GM18873 (cell line): ENCODE measurements around the gene ST8SIA1.

ENCODE experiments used
- ATAC-seq: cut with Tn5 transposase; IDR thresholded peaks from one replicate; pipeline ENCODE4 v1.9.1; 2021; ENCODE audit warnings: mild to moderate bottlenecking, moderate library complexity, moderate number of reproducible peaks; ENCODE audit not compliant: unreplicated experiment, low FRiP score

Gene ST8SIA1

GRCh38 chr12:22285846-22286245, 48.7 kb downstream of the ST8SIA1 start:
- ATAC-seq = no peak

GRCh38 chr12:22284871-22285270, 49.6 kb downstream of the ST8SIA1 start:
- no peak for ATAC-seq

- no peak for ATAC-seq
Observed at GRCh38 chr12:22283508-22283907, 51.0 kb downstream of the ST8SIA1 start.

GRCh38 chr12:22283006-22283506, 51.5 kb downstream of the ST8SIA1 start:
- no peak for ATAC-seq

GRCh38 chr12:22282283-22282682, 52.2 kb downstream of the ST8SIA1 start:
- no peak for ATAC-seq

GRCh38 chr12:22276867-22277266, 57.6 kb downstream of the ST8SIA1 start:
- no peak for ATAC-seq

- ATAC-seq = no peak
Observed at GRCh38 chr12:22276313-22276712, 58.2 kb downstream of the ST8SIA1 start.

- no peak for ATAC-seq
Observed at GRCh38 chr12:22275843-22276242, 58.7 kb downstream of the ST8SIA1 start.

- no peak for ATAC-seq
Observed at GRCh38 chr12:22272335-22273151, 62.0 kb downstream of the ST8SIA1 start.

- no peak for ATAC-seq
Observed at GRCh38 chr12:22271023-22271422, 63.5 kb downstream of the ST8SIA1 start.

GRCh38 chr12:22268973-22269372, 65.5 kb downstream of the ST8SIA1 start:
- no peak for ATAC-seq

GRCh38 chr12:22268406-22268805, 66.1 kb downstream of the ST8SIA1 start:
- no peak for ATAC-seq

- ATAC-seq = no peak
Observed at GRCh38 chr12:22266101-22266500, 68.4 kb downstream of the ST8SIA1 start.

- no peak for ATAC-seq
Observed at GRCh38 chr12:22264380-22264779, 70.1 kb downstream of the ST8SIA1 start.

GRCh38 chr12:22262309-22262708, 72.2 kb downstream of the ST8SIA1 start:
- ATAC-seq = no peak

GRCh38 chr12:22257100-22257499, 77.4 kb downstream of the ST8SIA1 start:
- no peak for ATAC-seq

GRCh38 chr12:22256605-22257004, 77.9 kb downstream of the ST8SIA1 start:
- no peak for ATAC-seq

GRCh38 chr12:22256041-22256441, 78.5 kb downstream of the ST8SIA1 start:
- no peak for ATAC-seq

GRCh38 chr12:22255097-22255496, 79.4 kb downstream of the ST8SIA1 start:
- ATAC-seq = no peak

- no peak for ATAC-seq
Observed at GRCh38 chr12:22254478-22254877, 80.0 kb downstream of the ST8SIA1 start.

GRCh38 chr12:22252057-22252456, 82.5 kb downstream of the ST8SIA1 start:
- ATAC-seq = no peak

- ATAC-seq = no peak
Observed at GRCh38 chr12:22250762-22251161, 83.7 kb downstream of the ST8SIA1 start.
